ENCODE results near the gene PRXL2A. TPM values are rescaled to one million over a fixed set of nuclear protein-coding genes. Genes with fewer than 3 reads are reported as not detected.

PRXL2A gene, protein sequence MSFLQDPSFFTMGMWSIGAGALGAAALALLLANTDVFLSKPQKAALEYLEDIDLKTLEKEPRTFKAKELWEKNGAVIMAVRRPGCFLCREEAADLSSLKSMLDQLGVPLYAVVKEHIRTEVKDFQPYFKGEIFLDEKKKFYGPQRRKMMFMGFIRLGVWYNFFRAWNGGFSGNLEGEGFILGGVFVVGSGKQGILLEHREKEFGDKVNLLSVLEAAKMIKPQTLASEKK
- 78.3 and 83.8 TPM in 2 replicates for total RNA-seq

GRCh38 chr10:80408242-80409101, at the start of gene PRXL2A:
TSS of gene PRXL2A (plus strand) at chr10:80408551. CDS start at chr10:80420468, 11,917 bp downstream.

DNA sequence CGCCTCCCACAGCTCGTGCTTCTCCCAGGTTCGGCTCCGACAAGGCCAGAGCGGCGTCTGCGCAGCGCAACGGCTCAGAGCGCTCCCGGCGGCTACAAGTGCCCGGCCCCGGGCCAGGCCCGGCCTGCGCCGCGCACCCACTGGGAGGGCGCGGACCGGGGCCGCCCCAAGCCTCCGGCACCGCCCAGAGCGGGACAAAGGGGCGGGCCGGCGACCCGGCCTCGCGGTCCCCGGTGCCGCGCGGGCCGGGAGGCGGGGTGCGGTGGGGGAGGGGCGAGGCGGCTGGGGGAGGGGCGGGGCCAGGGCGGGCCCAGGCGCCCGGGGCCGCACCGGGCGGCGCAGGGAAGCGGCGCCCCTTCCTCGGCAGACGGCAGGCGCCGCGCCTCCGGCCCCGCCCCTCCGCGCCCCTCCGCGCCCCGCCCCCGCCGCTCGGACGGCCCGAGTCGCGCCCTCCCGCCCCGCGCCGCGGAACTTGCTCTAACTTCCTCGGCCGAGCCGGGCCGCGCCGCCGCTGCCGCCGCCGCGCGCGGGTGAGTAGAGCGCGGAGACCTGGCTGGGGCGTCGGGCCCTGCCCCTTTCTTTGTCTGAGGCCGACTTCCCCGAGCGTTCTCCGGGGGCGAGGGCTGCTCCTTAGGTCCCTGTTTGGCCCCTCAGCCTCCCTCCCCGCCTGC, 45.6 kb downstream of the PRXL2A start, which contains the start of gene TSPAN14:
TSPAN14 (plus strand) TSS at position 469 of the 671 bp plus-strand sequence. CDS start 34,924 bp downstream, outside the sequence.

Other genes starting within 250 kb of the PRXL2A start
- 27.2 and 39.8 TPM in 2 replicates for gene ANXA11, start 203.0 kb upstream of the PRXL2A start, total RNA-seq
- not detected in 2 replicates for gene MAT1A, start 118.9 kb upstream of the PRXL2A start, total RNA-seq
- gene DYDC1, start 51.8 kb upstream of the PRXL2A start, total RNA-seq = not detected in 2 replicates
- gene DYDC2, start 51.8 kb upstream of the PRXL2A start, total RNA-seq = not detected in 2 replicates
- 67.5 and 89.7 TPM in 2 replicates for gene TSPAN14, start 45.8 kb downstream of the PRXL2A start, total RNA-seq
- 0.09 TPM in 2 replicates for gene SH2D4B, start 129.4 kb downstream of the PRXL2A start, total RNA-seq